DMS53 (cell line): ENCODE measurements around the gene PROX2.
A peak's percentile ranks its signal among the peaks of the same experiment; 100 is the strongest.

Experiments used
- DNase-seq: peaks from one replicate; lab custom pipeline; 2025; lab: John Stamatoyannopoulos, UW

Gene PROX2, protein sequence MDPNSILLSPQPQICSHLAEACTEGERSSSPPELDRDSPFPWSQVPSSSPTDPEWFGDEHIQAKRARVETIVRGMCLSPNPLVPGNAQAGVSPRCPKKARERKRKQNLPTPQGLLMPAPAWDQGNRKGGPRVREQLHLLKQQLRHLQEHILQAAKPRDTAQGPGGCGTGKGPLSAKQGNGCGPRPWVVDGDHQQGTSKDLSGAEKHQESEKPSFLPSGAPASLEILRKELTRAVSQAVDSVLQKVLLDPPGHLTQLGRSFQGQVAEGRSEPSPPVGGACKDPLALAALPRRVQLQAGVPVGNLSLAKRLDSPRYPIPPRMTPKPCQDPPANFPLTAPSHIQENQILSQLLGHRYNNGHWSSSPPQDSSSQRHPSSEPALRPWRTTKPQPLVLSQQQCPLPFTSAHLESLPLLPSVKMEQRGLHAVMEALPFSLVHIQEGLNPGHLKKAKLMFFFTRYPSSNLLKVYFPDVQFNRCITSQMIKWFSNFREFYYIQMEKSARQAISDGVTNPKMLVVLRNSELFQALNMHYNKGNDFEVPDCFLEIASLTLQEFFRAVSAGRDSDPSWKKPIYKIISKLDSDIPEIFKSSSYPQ

GRCh38 chr14:74875941-74876913, at the start of gene PROX2:
Gene PROX2, minus strand, starts transcription at chr14:74876145. Its CDS starts 12,311 bp downstream, at chr14:74863834.
- no peak for DNase-seq

GRCh38 chr14:74924061-74924460, 48.1 kb upstream of the PROX2 start:
- DNase-seq, result no peak

GRCh38 chr14:74922752-74923401, 46.9 kb upstream of the PROX2 start, which contains the start of gene RPS6KL1:
Gene RPS6KL1, minus strand, starts transcription at chr14:74923260. Its CDS starts 1,719 bp downstream, at chr14:74921541.
- DNase-seq, result peak; percentile 92

DNA sequence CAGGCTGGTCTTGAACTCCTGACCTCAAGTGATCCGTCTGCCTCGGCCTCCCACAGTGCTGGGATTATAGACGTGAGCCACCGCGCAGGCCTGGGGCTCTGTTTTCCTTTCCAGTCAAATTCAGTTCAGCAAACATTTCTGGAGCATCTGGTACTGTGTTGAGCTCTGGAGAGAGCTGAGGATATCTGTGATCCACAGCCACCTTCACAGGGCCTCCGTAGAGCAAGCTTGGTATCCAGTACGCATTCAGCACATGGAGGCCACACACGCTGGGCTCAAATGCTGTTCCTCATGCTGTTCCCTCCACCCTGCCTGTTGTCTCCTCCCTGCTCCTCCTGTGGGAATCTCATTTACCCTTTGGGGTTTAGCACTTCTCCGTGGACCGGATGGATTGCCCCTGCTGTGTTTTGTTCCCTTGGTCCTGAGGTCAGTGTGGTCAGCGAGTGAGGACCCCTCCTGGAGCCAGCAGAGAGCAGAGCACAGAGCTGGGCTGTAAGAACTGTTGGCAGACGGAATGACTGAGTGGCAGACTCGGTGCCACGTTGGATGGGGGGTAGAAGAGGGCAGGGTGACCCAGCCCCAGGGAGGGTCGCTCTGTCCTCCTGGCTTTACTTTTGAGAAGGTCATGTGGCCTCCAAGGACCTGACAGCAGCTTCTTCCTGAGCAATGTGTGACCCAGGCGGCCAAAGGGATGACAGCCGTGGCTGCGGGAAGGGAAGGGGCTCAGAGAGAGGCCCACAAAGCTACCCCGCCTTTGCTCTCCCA, 46.2 kb upstream of the PROX2 start:
- DNase-seq, result no peak

DNA sequence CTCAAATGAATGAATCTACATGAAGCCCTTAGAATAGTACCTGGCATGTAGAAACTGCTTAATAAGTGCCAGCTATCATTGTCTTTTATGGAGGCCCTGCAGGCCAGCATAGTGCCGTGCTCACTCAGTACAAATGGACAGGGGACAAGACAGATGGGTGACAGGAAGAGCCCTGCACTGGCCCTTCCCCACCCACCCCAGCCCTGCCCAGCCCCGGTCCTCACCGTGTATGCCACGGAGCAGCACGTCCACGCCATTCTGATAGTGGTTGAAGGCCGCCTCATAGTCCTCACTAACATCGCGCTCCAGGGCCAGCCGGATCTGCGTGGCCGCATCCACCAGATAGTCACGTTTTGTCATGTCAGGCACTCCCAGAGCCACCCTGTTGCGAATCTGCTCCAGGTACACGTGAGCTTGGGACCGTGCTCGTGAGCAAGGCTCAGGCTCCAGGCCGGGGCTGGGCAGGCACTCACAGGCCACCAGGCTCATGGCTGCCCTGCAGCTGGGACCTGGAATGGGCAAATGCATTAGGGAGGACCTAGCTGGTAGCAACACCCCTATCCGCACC, 45.2 kb upstream of the PROX2 start:
- DNase-seq, result no peak

DNA sequence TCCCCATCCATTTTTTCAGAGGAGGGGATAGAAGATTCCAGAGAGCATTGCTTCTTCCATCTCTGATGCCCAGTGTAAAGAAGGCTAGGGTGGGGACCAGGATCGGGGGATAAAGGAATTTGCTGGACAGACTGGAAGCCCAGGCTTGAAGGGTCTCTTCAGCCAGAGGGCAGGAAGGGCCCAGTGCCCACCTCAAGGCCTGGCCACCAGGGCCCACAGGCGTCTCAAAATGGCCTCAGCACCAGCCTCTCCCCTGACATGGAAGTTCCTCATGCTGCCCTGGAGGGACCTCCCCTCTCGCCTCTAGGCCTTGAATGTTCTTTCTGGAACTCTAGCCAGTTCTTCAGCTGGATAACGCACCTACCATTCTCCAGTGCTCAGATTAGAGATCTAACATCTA, 44.3 kb upstream of the PROX2 start:
- no peak for DNase-seq

DNA sequence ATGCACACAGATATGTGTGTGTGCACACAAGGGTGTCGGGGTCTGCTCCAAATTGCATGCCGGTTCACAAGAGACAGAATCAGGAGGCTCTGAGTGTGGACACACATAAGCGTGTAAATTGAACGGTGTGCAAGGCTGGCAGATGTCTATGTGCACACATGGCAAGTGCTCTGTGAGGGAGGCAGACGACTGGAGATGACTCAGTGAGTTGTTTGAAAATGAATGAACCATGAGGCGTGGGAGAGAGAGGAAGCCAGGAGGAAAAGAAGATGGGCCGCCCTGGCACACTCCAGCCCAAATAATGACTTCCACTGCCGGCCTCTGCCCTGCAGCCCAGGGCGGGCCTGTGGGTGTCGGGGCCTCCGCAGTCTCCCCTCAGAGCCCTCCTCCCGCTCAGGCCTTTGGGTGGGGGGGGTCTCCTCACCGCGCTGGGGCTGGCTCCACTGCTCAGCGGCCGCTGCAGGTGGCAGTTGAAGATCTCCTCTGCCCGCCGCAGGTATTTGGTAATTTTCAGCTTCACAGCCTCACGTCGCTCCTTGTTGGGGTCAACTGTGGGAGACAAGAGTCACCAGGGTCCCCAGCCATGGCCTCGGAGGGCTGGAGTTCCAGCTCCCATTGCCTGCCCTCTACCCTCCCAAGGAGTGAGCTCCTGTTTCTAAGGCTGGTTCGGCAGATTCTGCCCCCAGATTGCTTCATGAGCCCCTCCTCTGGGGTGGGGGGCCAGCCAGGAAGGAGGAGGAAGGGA, 43.6 kb upstream of the PROX2 start:
- no peak for DNase-seq

- DNase-seq, result no peak
Measured at GRCh38 chr14:74918380-74918779, 42.4 kb upstream of the PROX2 start.

DNA sequence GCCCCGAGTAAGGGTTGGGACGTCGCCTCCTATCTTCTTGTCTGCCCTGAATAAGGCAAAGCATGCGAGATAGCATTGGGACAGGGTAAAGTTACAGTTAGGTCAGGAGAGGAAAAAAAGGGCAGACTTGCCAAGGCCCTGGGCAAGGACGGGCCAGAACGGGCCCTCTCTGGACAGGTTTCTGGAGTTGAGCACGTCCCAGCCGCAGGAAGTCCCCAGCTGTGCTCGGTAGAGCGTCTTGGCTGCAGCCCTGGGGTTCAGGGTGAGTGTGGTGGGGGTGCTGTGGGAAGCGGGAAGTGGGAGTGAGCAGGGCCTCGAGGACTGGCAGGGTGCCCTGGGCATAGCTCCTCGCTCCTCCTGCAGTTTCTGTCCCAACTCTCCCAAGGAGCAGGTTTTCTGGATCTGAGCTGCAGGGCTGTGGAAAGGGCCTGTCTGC, 41.7 kb upstream of the PROX2 start:
- no peak for DNase-seq

DNA sequence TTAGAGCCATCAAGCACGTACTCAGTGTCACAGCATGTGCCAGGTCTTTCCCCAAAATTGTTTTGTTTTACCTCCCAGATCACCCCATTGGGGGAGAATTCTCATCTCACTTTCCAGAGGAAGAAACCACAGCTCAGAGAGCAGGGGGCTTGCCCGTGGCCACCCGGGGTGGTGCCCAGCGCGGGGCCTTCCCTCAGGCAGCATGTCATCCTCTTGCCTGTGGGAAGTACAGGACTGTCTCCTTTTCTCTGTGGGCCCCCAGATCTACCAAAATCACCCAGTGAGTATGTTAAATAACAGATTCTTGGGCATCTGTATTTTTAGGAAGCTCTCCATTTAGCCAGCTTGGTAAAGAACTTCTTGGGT, 41.2 kb upstream of the PROX2 start:
- DNase-seq, result no peak

- DNase-seq, result no peak
Measured at GRCh38 chr14:74915826-74916225, 39.9 kb upstream of the PROX2 start.

- no peak for DNase-seq
Measured at GRCh38 chr14:74915426-74915825, 39.5 kb upstream of the PROX2 start.

- DNase-seq, result peak; percentile 64
Measured at GRCh38 chr14:74913986-74914573, 38.1 kb upstream of the PROX2 start.

- no peak for DNase-seq
Measured at GRCh38 chr14:74913393-74913910, 37.5 kb upstream of the PROX2 start.

DNA sequence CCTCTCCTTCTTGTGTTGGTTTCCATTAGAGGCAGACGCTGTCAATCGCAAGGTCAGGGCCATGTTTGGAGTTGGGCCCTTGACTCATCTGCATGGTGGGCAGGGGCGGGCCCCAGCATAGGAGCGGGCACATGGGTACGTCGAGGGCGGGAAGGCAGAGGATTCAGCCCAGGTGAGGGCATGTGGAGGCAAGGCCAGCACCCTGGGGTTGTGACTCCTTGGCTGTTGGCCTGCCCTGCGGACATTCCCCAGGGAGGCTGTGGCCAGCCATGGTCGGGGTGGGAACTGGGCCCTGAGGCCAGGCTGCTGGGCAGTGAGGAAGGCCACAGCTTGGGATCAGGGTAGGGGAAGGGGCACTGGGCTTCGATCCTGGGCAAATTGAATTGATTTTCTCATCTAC, 36.9 kb upstream of the PROX2 start:
- DNase-seq, result no peak

DNA sequence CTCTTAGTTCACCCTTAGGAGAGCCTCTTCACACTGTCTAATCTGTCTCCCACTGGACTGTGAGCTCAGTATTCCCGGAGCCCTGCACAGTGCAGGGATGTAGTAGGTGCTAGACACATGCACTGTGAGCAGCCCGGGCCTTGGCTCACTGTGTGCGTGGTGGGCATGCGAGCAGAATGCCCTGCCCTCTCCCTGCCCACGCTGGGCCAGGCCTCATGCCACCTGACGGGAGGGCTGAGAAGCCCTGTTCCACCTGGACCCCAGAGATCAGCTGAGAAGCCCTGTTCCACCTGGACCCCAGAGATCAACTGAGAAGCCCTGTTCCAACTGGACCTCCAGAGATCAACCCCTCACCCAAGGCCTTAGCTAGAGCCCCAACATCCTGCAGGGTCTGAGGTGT, 36.2 kb upstream of the PROX2 start:
- no peak for DNase-seq

- DNase-seq, result no peak
Measured at GRCh38 chr14:74911704-74912103, 35.8 kb upstream of the PROX2 start.

DNA sequence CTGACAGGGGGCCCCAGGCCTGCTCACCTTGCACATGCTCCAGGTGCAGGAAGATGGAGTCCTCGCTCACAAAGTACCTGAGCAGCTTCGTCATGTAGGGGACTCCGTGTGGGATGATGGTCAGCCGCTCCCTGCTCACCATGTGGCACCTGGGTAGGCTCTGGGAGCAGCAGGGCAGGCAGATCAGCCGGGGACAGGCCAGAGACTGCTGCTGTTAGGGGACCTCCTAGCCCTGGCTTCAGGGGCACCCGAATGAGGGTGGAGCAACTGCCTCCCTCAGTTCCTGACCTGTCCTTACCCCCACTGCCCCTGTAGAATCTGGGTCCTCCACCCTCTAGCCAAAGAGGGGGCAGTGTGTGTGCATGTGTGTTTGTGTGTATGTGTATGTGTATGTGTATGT, 35.3 kb upstream of the PROX2 start:
- DNase-seq, result no peak

GRCh38 chr14:74910556-74910955, 34.6 kb upstream of the PROX2 start:
- no peak for DNase-seq
